Activated CD4-positive, CD25-positive, alpha-beta regulatory T cell treated with anti-CD3 and anti-CD28 coated beads, Interleukin-2, amount 50 U/mL, for 72 hours (primary cell): ENCODE data around the gene CABP7.
"Not testable (repeated sequence)": the region's sequence is repeated elsewhere in the genome, so short reads cannot be mapped to it uniquely, and the experiment has no call there.

ENCODE experiments used
- DNase-seq: peaks from one replicate; pipeline ENCODE4 v3.0.0; 2021

CABP7 gene

DNA sequence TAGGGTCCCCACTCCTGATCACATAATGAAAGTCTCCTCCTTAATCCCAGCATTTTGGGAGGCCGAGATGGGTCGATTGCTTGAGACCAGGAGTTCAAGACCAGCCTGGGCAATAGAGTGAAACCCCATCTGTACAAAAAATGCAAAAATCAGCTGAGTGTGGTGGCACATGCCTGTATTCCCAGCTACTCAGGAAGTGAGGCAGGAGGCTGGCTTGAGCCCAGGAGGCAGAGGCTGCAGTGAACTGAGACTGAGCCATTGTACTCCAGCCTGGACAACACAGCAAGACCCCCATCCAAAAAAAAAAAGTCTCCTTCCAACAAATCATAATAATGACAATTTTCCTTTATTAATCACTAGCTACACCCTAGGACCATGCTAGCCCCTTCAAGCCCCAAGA is 31.9 kb downstream of the CABP7 start:
- DNase-seq, result no peak

DNA sequence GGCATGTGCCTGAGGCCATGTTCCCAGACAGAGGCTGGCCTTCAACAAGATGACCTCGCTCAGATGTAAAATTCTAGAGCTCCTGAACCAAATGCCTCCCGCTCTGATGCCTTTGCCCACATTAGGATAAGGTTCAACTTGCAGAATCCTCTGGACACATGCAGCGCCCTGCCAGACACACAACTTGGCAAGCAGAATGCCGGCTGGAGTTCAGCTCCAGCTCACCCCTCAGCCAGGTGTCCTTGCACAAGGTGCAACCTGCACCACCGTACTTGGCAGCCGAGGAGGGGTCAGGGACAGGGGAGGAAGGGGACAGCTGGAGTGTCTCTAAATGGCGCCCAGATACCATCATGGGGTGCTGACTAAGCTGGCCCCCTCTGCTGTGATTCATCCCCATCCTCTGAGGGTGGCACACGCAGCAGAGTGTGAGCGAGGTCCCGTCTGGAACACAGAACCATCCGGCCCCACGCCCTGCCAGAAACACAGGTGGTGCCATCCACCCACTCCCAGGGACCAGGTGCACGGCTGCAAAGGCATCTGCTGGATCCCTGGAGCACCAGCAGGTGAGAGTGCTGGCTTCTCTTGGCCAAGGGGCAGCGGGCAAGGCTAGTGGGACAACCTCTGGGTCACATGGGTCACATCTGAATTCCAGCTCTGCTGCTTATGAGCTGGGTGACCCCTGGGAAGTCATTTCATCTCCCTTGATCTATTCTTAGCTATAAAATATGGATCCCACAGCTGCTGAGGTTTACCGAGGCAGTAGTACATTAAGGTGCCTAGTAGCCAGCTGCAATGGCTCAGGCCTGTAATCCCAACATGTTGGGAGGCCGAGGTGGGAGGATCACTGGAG is 34.2 kb downstream of the CABP7 start:
- no peak for DNase-seq

DNA sequence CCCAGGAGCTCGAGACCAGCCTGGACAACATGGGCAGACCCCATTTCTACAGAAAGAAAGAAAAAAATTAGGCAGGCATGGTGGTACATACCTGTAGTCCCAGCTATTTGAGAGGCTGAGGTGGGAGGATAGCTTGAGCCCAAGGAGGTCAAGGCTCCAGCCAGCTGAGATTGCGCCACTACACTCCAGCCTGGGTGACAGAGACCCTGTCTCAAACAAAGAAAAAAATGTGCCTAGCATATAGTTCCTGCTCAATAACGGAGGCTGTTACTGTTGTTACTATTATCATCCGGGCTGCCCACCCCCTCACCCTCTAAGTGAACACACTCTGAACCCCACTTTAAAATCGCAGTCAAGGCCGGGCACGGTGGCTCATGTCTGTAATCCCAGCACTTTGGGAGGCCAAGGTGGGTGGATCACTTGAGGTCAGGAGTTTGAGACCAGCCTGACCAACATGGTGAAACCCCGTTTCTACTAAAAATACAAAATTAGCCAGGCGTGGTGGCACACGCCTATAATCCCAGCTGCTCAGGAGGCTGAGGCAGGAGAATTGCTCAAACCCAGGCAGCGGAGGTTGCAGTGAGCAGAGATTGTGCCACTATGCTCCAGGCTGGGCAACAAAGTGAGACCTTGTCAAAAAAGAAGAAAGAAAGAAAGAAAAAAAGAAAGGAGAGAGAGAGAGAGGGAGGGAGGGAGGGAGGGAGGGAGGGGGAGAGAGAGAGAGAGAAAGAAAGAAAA is 35.0 kb downstream of the CABP7 start:
- not testable (repeated sequence) for DNase-seq

DNA sequence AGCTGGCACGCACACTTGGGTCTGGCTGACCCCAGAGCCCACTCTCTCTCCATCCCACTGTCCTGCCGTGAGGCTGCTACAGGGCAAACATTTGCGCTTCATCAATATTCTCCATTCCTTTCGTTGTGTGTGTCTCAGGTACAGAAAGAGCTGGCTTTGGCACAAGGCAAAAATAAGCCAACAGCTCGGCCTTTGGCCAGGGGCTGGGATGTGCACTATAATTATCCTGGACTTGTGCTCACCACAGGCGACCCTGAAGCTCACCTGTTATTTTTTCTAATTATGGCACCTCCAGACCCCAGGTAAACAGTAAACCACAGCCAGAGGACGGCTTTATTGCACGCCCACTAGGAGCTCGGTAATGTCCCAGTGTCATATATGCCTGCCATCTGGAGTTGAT is 36.1 kb downstream of the CABP7 start:
- no peak for DNase-seq

DNA sequence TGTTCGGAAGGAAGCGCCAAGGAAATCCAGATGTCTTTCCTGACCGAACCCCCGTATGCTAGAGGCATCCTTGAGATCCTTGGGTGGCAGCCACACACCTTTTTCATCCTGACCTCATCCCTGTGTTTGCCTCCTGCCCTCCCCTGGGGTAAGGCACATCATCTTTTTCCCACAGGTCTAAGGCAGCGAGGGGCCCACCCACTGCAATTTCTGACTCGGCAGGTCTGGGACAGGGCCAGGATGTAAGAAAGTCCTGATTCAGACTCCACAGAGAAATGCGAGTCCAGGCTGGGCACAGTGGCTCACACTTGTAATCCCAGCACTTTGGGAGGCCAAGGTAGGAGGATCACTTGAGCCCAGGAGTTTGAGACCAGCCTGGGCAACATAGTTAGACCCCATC is 36.5 kb downstream of the CABP7 start:
- DNase-seq, result no peak

DNA sequence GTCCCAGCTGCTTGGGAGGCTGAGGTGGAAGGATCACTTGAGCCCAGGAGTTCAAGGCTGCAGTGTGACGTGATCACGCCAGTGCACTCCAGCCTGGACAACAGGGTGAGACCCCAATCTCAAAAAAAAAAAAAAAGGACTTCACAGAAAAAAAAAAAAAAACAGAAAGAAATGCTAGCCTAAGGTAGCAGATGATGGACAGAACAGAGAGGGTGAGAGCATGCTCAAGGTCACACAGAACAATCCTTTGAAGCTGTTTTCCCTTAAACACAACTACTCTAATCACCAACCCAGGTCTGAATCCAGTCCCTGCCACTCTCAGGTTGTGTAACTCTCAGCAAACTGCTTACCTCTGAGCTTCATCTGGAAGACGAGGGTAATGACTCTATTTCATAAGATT is 37.3 kb downstream of the CABP7 start:
- DNase-seq, result no peak

DNA sequence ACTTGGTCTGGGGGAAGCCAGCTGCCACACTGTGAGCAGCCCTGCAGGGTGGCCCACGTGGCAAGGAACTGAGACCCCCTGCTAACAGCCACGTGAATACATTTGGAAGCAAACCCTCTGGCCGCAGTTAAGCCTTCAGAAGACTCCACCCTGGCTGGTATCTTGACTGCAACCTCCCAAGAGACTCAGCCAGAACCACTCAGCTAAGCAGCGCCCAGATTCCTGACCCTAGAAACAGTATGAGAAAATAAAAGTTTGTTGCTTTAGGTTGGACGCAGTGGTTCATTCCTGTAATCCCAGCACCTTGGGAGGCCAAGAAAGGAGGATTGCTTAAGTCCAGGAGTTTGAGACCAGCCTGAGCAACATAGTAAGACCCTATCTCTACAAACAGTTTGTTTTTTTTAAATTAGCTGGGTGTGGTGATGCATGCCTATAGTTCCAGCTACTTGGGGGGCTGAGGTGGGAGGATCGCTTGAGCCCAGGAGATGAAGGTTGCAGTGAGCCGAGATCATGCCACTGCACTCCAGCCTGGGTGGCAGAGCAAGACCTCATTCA is 38.3 kb downstream of the CABP7 start:
- no peak for DNase-seq

DNA sequence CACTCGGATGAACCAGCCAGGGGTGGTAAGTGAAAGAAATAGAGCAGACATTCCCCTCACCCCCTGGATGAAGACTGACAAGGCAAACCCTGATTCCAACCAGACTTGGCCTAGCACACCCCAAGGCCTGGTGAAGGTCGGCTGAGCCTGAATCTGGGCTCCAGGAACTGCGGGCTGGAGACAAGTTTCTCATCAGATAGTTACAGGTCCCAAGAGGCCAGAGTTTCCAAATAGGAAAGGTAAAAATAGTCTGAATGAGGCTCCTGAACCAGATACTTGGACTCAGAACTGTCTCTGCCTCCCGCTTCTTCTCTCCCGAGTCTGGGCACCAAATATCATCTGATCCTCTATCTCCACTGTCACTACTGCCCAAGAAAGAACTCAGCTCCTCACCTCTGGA is 39.2 kb downstream of the CABP7 start:
- no peak for DNase-seq

DNA sequence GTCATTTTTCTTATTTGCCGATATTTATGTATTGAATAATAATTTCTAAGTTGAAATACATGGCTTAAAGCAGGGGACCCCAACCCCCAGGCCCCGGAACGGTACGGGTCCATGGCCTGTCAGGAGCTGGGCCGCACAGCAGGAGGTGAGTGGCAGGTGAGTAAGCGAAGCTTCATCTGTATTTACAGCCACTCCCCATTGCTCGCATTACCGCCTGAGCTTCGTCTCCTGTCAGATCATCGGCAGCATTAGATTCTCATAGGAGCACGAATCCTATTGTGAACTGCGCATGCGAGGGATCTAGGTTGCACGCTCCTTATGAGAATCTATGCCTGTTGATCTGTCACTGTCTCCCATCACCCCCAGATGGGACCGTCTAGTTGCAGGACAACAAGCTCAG is 42.5 kb downstream of the CABP7 start:
- no peak for DNase-seq

DNA sequence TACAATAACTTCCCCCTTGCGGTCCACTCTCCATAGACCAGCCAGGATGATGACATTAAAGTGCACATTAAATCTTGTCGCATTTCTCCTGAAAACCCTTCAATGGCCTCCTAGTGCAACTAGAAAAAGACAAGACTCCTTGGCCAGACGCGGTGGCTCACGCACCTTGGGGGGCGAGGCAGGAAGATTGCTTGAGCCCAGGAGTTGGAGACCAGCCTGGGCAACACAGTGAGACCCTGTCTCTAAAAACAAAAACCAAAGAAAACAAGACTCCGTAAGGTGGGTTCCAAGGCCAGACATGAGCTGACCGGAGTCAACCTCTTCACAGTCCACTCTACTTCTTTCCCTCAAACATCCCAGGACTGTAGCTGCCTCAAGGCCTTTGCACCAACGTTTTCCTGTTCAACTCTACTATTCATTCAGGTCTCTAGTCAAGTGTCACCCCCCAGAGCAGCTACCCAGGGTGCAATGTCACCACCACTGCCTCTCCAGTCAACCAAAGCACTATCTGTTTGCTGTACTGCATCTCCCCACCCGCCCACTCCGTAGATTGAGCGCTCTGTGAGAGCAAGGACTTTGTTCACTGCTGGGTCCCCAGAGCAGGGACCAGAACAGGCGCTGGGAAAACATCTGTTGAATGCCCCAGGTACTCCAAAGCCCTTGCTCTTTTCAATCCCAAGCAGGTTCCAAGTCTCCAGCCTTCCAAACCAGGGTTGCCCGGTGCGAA is 46.3 kb downstream of the CABP7 start:
- DNase-seq, result peak; percentile 40

DNA sequence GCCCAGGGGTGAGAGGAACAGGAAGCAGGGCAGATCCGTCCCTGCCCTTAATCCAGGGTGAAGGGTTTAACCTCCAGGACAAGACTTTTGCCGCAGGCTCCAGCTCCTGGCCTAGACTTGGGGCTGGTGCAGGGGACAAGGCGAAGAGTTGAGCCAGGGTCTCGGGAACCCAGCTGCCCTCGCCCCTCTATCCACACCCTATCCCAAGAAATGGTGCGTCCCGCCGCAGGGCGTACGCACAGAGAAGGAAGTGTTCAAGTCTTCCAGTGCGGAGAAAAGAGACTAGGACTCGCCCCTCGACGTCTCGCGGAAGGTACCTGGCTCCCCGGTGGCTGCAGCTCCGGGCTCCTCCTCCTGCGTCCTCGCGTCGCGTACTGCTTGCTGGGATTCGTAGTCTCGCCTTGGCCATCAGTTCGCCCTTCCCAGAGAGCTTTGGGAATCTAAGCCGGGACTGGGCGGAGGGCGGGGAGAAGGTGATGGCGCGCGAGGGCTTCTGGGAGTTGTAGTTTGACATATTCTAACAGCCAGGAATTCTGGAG is 46.9 kb downstream of the CABP7 start, which contains the start of gene ZMAT5:
ZMAT5 (minus strand) TSS at position 376 of the 539 bp plus-strand sequence. CDS start 18,463 bp downstream, outside the sequence.
- DNase-seq, result peak; percentile 82

DNA sequence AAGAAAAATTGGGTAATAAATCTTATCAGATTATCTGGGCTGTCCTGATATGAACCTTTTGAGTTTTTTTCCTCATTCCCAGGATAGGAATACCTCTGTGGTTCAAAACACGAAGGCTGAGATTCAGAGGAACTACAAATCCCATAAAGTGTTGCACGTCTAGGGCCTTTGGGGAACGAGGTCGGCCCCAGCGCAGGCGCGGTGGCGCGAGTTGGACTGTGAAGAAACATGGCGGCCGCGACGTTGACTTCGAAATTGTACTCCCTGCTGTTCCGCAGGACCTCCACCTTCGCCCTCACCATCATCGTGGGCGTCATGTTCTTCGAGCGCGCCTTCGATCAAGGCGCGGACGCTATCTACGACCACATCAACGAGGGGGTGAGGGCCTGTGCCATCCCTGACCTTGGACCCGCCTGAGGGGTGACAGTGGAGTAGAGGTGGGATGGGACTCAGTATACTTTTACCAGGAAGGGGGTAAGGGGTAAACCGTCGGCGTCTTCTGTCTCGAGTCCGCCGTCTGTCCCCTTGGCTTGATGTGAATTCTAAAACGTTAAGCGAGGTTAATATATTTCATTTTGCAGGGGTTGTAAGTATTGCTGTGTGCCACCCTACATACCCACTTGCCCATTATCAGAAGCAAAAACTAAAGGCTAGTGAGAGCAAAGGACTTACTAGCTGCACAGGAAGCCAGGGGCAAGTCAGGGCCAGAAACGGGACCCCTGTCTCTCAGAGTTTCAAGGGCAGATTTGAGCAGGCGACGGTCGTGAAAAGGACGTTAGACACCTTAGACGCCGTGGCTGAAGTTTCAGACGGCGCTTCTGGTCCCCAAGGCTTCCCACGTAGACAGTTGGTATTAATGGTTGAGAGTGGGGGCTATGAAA is 47.6 kb downstream of the CABP7 start, which contains the start of gene UQCR10:
UQCR10 (plus strand) TSS at position 199 of the 881 bp plus-strand sequence; CDS start at position 229, 30 bp downstream.
- peak; percentile 91 for DNase-seq

DNA sequence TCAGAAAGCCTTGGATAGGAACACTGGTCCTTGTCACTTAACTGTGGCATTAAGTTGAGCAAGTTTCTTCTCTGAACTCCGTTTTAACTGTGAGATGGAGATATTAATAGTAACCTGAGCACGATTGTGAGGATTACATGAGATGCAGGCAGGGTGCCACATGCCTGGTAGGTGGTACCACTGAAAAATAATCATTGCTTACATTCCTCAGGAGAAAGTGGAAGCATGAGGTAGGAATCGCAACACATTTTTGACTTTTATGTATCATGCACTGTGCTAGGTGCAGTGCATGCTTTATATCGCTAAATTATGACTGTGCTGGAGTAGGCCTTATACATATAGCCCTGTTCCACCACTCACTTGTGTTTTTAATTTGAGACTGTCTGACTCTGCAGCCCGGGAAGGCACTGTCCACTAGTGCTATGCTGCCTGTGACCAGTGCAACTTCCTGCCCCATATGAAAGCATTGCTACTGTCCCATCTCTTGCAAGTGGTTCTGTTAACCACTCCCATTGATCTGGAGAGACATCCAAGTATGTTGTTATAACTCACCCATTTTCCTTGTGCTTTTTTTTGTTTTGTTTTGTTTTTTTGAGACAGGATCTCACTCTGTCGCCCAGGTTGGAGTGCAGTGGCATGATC is 48.4 kb downstream of the CABP7 start:
- no peak for DNase-seq

DNA sequence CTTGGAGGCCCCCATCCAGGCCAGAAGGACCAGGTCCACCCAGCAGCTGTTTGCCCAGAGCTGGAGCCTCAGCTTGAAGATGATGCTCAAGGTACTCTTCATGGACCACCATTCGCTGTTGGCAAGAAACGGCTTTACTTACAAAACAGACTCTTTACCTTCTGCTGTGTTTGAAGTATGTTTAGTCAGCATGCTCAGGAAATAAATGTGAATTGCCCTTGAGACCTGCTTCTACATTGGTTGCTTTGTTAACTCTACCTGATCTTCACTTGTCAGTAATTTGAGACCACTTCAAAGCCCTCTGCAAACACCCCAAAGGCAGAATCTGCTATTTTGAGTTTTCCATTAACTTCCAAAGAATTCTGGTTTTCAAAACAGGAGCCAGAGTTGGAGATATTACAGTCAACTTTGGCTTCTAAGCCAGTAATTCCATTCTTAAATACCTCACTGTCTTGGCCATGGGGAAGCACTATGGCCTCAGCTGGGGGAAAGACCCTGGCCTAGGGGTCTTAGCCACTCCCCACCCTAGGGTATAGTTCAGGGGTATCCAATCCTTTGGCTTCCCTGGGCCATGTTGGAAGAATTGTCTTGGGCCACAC is 50.0 kb downstream of the CABP7 start:
- no peak for DNase-seq

DNA sequence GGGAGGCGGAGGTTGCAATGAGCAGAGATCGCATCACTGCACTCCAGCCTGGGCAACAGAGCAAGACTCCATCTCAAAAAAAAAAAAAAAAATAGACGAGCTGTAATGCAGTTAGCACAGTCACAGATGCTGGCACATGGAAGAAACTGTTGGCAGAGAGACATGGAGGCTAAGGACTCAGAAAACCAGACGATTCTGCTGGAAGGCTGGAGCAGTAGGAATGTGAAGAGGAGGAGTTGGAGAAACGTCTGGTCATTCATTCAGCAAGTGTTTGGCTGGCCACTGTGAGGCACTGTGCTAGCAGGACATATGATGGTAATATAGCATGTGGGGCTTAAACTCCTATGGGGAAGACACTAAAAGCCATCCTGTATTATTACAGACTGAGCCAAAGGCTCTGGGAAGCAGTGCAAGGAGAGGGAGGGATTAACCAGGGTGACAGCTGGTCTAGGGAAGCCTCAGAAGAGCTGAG is 52.4 kb downstream of the CABP7 start:
- DNase-seq, result no peak

DNA sequence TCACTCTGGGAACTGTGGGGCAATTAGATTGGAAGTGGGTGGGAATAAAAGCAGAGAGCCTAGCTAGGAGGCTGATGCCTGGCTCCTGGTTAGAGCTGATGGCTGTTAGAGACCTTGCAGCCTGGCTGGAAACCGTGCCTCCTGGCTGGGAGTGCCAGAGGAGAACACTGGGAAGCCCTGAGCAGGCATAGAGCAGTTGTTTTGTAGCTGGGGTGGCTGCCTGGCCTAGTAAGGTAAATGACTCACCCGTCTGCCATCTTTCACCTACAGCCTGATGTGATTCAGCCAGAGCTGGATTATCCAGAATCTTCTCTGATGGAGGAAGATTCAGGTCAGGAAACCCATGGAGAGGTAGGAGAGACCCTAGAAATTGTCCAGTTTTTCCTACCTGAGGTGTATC is 53.4 kb downstream of the CABP7 start:
- no peak for DNase-seq

DNA sequence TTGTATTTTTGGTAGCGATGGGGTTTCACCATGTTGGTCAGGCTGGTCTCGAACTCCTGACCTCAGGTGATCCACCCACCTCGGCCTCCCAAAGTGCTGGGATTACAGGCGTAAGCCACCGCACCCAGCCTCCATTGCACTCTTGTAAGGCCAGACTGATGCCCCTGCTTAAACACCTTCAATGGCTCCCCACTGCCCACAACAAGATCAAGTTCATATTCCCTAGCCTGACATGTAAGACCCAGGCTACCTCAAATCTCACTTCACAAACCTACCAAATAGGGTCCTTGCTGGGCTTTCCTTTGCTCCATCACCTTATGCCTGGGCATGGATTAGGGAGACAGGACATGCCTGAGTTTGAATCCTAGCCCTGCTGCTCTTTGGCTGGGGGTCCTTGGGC is 60.4 kb downstream of the CABP7 start:
- no peak for DNase-seq

DNA sequence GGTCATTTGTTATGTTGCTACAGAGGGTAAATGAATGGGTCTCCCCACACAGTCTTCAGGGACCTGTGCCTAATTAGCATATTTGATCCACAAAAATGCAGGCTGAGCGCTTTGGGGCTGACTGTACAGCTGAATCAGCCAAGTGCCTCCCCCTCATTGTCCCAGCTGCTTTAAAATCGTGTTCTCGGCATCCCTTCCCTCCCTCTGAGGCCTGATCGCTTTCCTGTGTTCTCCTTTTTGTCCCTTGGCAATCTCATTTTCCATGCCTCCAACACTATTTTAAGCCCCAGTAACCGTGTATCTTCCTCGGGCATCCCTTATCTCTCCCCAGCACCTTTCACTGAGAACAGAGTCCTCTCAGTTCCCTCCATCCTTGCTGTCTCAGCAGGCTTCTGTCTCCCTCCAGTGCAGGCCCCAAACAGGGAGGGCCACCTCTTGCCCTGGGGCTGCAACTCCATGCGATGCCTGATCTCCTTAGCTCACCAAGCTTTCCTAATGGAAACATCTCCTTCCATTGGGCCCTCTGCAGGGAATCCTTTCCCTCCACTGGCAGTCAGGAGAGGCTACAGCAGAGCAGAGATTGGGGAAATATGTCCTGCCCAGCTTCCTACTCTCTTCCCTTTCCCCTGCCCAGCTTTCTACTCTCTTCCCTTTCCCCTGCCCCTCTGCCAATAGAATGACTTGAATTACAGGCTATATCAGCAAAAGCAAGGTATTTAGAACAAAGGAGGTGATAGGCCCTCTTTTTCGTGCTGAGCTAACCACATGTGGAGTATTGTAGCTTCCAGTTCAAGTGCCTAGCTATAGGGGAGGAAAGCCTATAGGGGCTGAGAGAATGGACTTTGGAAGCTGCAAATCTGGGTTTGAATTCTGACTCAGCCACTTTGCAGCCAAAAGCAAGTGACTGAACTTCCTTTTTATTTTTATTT is 61.2 kb downstream of the CABP7 start:
- DNase-seq, result no peak
